ENCODE measurements around the gene KIF5A.

The KIF5A gene

DNA sequence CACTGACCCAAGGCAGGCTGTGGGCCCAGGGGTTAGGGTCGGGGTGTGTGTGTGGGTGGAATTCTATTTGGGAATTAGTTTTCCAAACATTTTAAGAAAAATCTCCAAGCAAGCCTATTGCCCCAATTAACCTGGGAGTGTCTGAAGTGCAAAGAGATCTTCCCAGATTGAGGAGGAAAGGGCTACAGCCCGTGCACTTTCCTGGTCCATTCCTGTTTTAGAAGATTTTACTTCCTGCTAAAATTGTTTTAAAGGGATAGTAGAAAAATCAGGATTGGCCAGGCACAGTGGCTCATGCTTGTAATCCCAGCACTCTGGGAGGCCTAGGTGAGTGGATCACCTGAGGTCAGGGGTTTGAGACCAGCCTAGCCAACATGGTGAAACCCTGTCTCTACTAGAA is 8.1 kb upstream of the KIF5A start:
- Histone ChIP-seq H3K9me3 (ENCODE audit: control insufficient read depth, insufficient read depth, low read length) (no peaks in the 10 kb centered on the region), H3K9ac (ENCODE audit: low read depth, low read length) (no peak overlapping the region), H3K4me1 (ENCODE audit: control insufficient read depth, insufficient read depth, low read length) (peaks cover 5% of the 10 kb centered on the region), H3K27me3 (ENCODE audit: control insufficient read depth, insufficient read depth, low read length) (peaks cover 2% of the 10 kb centered on the region), H3K36me3 (ENCODE audit: control insufficient read depth, insufficient read depth, low read length) (peaks cover 14% of the 10 kb centered on the region), H3K4me3 (ENCODE audit: low read depth, low read length) (no peak overlapping the region)

DNA sequence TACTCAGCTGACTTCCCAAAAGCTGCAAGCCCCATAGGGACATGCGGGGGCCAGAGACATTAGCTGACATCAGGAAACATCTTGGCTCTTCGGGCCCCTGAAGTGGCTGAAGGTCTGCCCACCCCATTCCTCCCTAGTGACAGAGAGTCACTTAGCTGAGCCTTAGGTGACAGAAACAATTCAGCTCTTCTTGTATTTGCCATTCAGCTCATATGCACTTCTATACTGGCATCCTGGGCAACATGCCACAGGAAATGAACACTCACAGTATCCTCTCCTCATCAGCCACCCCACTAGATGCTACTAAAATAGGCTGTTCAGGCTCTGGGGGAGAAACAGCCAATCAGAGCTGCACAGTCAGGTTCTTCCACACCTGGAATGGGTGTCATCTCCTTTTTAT is 6.3 kb upstream of the KIF5A start:
- peaks cover 12% of the 10 kb centered on the region for H3K27me3 ChIP-seq (ENCODE audit: control insufficient read depth, insufficient read depth, low read length)
- no peak overlapping the region for H3K4me3 ChIP-seq (ENCODE audit: low read depth, low read length)
- no peaks in the 10 kb centered on the region for H3K9me3 ChIP-seq (ENCODE audit: control insufficient read depth, insufficient read depth, low read length)
- H3K4me1 ChIP-seq (ENCODE audit: control insufficient read depth, insufficient read depth, low read length): peaks cover 5% of the 10 kb centered on the region
- H3K9ac ChIP-seq (ENCODE audit: low read depth, low read length): no peak overlapping the region
- H3K36me3 ChIP-seq (ENCODE audit: control insufficient read depth, insufficient read depth, low read length): peaks cover 14% of the 10 kb centered on the region

- Histone ChIP-seq H3K36me3 (ENCODE audit: control insufficient read depth, insufficient read depth, low read length) (peaks cover 6% of the 10 kb centered on the region), H3K4me3 (ENCODE audit: low read depth, low read length) (peak overlapping the region; percentile 81), H3K9ac (ENCODE audit: low read depth, low read length) (peak overlapping the region; percentile 78), H3K27me3 (ENCODE audit: control insufficient read depth, insufficient read depth, low read length) (peaks cover 25% of the 10 kb centered on the region), H3K4me1 (ENCODE audit: control insufficient read depth, insufficient read depth, low read length) (peaks cover 14% of the 10 kb centered on the region), H3K9me3 (ENCODE audit: control insufficient read depth, insufficient read depth, low read length) (no peaks in the 10 kb centered on the region)
Observed at GRCh38 chr12:57545809-57546437, 3.9 kb upstream of the KIF5A start.

- H3K4me1 ChIP-seq (ENCODE audit: control insufficient read depth, insufficient read depth, low read length): peaks cover 19% of the 10 kb centered on the region
- no peaks in the 10 kb centered on the region for H3K9me3 ChIP-seq (ENCODE audit: control insufficient read depth, insufficient read depth, low read length)
- peaks cover 25% of the 10 kb centered on the region for H3K27me3 ChIP-seq (ENCODE audit: control insufficient read depth, insufficient read depth, low read length)
- H3K36me3 ChIP-seq (ENCODE audit: control insufficient read depth, insufficient read depth, low read length): peaks cover 3% of the 10 kb centered on the region
- H3K9ac ChIP-seq (ENCODE audit: low read depth, low read length): peak within 1 kb of the TSS; percentile 78
- peak within 1 kb of the TSS; percentile 81 for H3K4me3 ChIP-seq (ENCODE audit: low read depth, low read length)
Observed at GRCh38 chr12:57546438-57547287, 3.2 kb upstream of the KIF5A start, which contains the start of gene DCTN2. Gene DCTN2 (minus strand): TSS chr12:57547192. CDS start chr12:57547063, 129 bp downstream.

DNA sequence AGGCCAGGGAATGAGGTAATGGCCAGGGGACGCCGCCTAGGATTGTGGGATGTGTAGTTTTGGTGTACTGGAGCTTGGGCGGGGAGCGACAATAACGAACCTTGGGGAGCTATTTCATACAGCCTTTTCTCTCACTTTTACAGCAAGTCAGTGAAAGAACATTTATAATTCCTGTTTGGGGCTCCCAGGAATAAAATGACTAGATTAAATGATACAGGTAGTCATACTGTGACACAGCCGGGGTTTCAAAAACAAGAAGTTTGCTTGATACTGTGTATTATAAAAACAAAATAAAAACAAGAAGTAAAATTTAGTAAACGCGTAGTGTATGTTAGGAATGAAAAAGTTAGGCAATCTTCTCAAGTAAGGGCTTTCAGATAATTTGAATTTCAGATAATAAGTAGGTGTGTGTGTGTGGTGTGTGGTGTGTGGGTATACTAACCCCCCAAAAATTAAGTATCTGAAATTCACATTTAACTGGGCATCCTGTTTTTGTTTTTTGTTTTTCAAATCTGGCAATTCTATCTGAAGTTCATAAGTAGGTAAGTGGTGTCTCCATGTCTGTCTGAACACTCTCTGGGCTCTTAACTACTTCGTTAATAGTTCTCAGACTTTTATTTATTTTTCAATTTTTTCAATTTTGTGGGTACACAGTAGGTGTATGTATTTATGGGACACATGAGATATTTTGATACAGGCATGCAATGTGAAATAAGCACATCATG is 2.4 kb upstream of the KIF5A start:
- H3K4me1 ChIP-seq (ENCODE audit: control insufficient read depth, insufficient read depth, low read length): peaks cover 26% of the 10 kb centered on the region
- peaks cover 3% of the 10 kb centered on the region for H3K36me3 ChIP-seq (ENCODE audit: control insufficient read depth, insufficient read depth, low read length)
- no peaks in the 10 kb centered on the region for H3K9me3 ChIP-seq (ENCODE audit: control insufficient read depth, insufficient read depth, low read length)
- H3K4me3 ChIP-seq (ENCODE audit: low read depth, low read length): peak overlapping the region; percentile 81
- H3K9ac ChIP-seq (ENCODE audit: low read depth, low read length): no peak overlapping the region
- peaks cover 25% of the 10 kb centered on the region for H3K27me3 ChIP-seq (ENCODE audit: control insufficient read depth, insufficient read depth, low read length)

GRCh38 chr12:57548013-57548315 is 1.9 kb upstream of the KIF5A start:
- no peaks in the 10 kb centered on the region for H3K9me3 ChIP-seq (ENCODE audit: control insufficient read depth, insufficient read depth, low read length)
- H3K36me3 ChIP-seq (ENCODE audit: control insufficient read depth, insufficient read depth, low read length): peaks cover 3% of the 10 kb centered on the region
- no peak overlapping the region for H3K4me3 ChIP-seq (ENCODE audit: low read depth, low read length)
- peaks cover 27% of the 10 kb centered on the region for H3K4me1 ChIP-seq (ENCODE audit: control insufficient read depth, insufficient read depth, low read length)
- H3K9ac ChIP-seq (ENCODE audit: low read depth, low read length): no peak overlapping the region
- peaks cover 25% of the 10 kb centered on the region for H3K27me3 ChIP-seq (ENCODE audit: control insufficient read depth, insufficient read depth, low read length)

DNA sequence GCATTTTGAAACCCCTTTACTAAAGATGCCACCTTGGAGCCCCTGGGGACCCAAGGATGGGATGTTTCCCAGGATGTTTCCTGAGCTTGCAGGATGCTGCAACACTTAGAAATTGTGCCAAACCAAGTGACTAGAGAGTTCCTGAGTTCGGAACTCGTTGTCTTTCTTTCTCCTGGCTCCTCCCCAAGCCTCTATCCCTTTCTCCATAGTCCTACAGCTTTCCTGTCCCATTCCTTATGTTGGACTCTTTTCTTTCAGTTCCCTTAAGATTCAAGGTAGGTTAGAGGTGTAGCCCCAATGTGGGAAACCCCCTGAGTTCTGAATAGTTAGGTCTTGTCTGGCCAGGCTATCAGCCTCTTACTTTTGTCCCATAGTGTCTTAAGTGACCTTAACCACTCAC is 1.4 kb upstream of the KIF5A start:
- H3K27me3 ChIP-seq (ENCODE audit: control insufficient read depth, insufficient read depth, low read length): peaks cover 25% of the 10 kb centered on the region
- H3K4me3 ChIP-seq (ENCODE audit: low read depth, low read length): no peak overlapping the region
- peaks cover 3% of the 10 kb centered on the region for H3K36me3 ChIP-seq (ENCODE audit: control insufficient read depth, insufficient read depth, low read length)
- peaks cover 29% of the 10 kb centered on the region for H3K4me1 ChIP-seq (ENCODE audit: control insufficient read depth, insufficient read depth, low read length)
- H3K9ac ChIP-seq (ENCODE audit: low read depth, low read length): no peak overlapping the region
- no peaks in the 10 kb centered on the region for H3K9me3 ChIP-seq (ENCODE audit: control insufficient read depth, insufficient read depth, low read length)

- Histone ChIP-seq H3K27me3 (ENCODE audit: control insufficient read depth, insufficient read depth, low read length) (peaks cover 25% of the 10 kb centered on the region), H3K36me3 (ENCODE audit: control insufficient read depth, insufficient read depth, low read length) (peaks cover 3% of the 10 kb centered on the region), H3K4me3 (ENCODE audit: low read depth, low read length) (peak overlapping the region; percentile 96), H3K4me1 (ENCODE audit: control insufficient read depth, insufficient read depth, low read length) (peaks cover 29% of the 10 kb centered on the region), H3K9me3 (ENCODE audit: control insufficient read depth, insufficient read depth, low read length) (no peaks in the 10 kb centered on the region), H3K9ac (ENCODE audit: low read depth, low read length) (no peak overlapping the region)
Observed at GRCh38 chr12:57549203-57549908, 488 bp upstream of the KIF5A start.

DNA sequence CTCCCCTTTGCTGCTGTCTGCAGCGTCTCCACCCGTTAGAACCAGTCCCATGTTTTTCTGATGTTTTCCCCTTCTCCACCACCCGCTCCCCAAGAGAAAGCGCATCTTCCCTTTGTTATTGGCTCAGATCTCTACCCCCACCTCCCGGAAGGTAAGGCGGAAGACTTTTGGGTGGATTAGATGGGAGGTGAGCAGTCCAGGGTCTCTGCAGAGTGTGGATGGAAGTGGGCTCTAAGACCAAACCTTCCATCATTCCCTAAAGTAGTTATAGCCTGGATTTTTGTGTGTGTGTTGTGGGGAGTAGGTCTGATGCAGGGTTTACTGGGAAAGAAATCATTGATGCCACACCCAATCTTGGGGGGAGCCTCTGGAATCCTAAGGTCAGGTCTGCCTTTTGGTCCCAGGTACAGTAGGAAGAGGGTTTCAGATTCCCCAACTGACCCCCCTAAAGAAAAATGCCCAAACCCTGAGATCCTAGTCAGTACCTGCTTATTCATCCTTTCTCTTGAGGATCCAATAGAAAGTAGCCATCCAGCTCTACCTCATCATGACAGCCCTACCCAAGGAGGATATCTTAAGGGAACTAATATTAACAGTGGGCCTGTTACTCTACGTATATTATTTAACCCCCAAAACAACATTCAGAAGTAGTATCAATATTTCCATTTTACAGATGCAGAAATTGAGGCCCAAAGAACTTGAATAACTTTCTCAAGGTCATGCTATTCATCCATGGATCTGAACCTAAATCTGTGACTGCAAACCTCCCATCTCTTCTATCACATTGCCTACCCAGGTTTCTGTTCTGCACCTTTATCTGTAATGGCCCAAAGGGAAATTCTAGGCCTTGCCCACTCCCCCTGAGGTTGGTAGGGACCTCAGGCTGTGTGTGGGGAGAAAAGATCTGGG is 1.1 kb downstream of the KIF5A start:
- peaks cover 27% of the 10 kb centered on the region for H3K4me1 ChIP-seq (ENCODE audit: control insufficient read depth, insufficient read depth, low read length)
- no peaks in the 10 kb centered on the region for H3K9me3 ChIP-seq (ENCODE audit: control insufficient read depth, insufficient read depth, low read length)
- H3K36me3 ChIP-seq (ENCODE audit: control insufficient read depth, insufficient read depth, low read length): peaks cover 3% of the 10 kb centered on the region
- H3K27me3 ChIP-seq (ENCODE audit: control insufficient read depth, insufficient read depth, low read length): peaks cover 25% of the 10 kb centered on the region
- H3K9ac ChIP-seq (ENCODE audit: low read depth, low read length): peak overlapping the region; percentile 24
- peak overlapping the region; percentile 96 for H3K4me3 ChIP-seq (ENCODE audit: low read depth, low read length)

GRCh38 chr12:57551637-57552305 is 1.9 kb downstream of the KIF5A start:
- peak overlapping the region; percentile 22 for H3K4me3 ChIP-seq (ENCODE audit: low read depth, low read length)
- H3K9ac ChIP-seq (ENCODE audit: low read depth, low read length): no peak overlapping the region
- H3K9me3 ChIP-seq (ENCODE audit: control insufficient read depth, insufficient read depth, low read length): no peaks in the 10 kb centered on the region
- peaks cover 3% of the 10 kb centered on the region for H3K36me3 ChIP-seq (ENCODE audit: control insufficient read depth, insufficient read depth, low read length)
- peaks cover 25% of the 10 kb centered on the region for H3K27me3 ChIP-seq (ENCODE audit: control insufficient read depth, insufficient read depth, low read length)
- peaks cover 26% of the 10 kb centered on the region for H3K4me1 ChIP-seq (ENCODE audit: control insufficient read depth, insufficient read depth, low read length)
